A549 (cell line): ENCODE data around the gene CPNE7. TPM values are rescaled to one million over a fixed set of nuclear protein-coding genes. Genes with fewer than 3 reads are reported as not detected.

Experiments
- ATAC-seq, 2 experiments: fragments of 200-7000 bp in 1 of 2; fragments of >200 bp in 1 of 2; cut with Nextera tagmentation in 1 of 2; cut with Tn5 transposase in 1 of 2; 3 replicates each; pipeline versions ENCODE4 v1.8.0 to v1.9.1; 2018 to 2020; ENCODE audit warnings: mild to moderate bottlenecking in 1 of 2, moderate library complexity in 1 of 2
- CTCF ChIA-PET: fragments of 300-600 bp; sonication (Branson Sonifier 250); formaldehyde crosslinking; extraction: SDS; loops from one replicate; lab custom pipeline; 2021; ENCODE audit warnings: antibody characterized with exemption, inconsistent platforms; lab: Yijun Ruan, JAX
- POLR2A ChIA-PET: fragments of 350-600 bp; formaldehyde crosslinking; extraction: SDS; loops from one replicate; lab custom pipeline; 2021; ENCODE audit warnings: antibody characterized with exemption, inconsistent platforms; lab: Yijun Ruan, JAX
- DNase-seq, 2 experiments: peaks; one replicate each; pipeline versions ENCODE4 v3.0.0 to v3.0.0-alpha.2; 2011 to 2016; ENCODE audit warnings: low read depth in 1 of 2, low spot score in 1 of 2
- FAIRE-seq: peaks from 2 replicates; lab custom pipeline; 2011; peaks lifted over from hg19 to GRCh38; lab: Jason Lieb, UNC
- H3K27ac ChIP-seq, 2 experiments: fragments of >200 bp; sonication (Bioruptor Twin); formaldehyde crosslinking; 3 replicates each; pipeline ENCODE4 v1.5.1; 2016 to 2017
- H3K4me1 ChIP-seq: fragments of >200 bp; sonication (Bioruptor Twin); formaldehyde crosslinking; 3 replicates; pipeline ENCODE4 v1.6.1; 2016
- H3K4me2 ChIP-seq: fragments of >200 bp; sonication (Bioruptor Twin); formaldehyde crosslinking; 3 replicates; pipeline ENCODE4 v1.6.1; 2016
- H3K4me3 ChIP-seq: fragments of >200 bp; sonication (Bioruptor Twin); formaldehyde crosslinking; 3 replicates; pipeline ENCODE4 v1.5.1; 2016
- H3K9me3 ChIP-seq: fragments of >200 bp; sonication (Bioruptor Twin); formaldehyde crosslinking; 3 replicates; pipeline ENCODE4 v1.6.1; 2016
- BHLHE40 ChIP-seq: IDR thresholded peaks from 2 replicates; pipeline ENCODE4 v1.6.1; 2012; ENCODE audit warnings: low read depth, low read length, inconsistent platforms
- CEBPB ChIP-seq, 2 experiments: fragments of >200 bp in 1 of 2; sonication (Bioruptor Twin) in 1 of 2; formaldehyde crosslinking in 1 of 2; IDR thresholded peaks; 2 replicates each; pipeline ENCODE4 v1.6.1; 2012 to 2016
- EHMT2 ChIP-seq: fragments of 200-600 bp; sonication (generic); IDR thresholded peaks from 2 replicates; pipeline ENCODE4 v1.6.1; 2016; ENCODE audit warnings: antibody characterized with exemption, low read depth, mild to moderate bottlenecking, moderate library complexity
- ESRRA ChIP-seq: fragments of 150-350 bp; IDR thresholded peaks from 2 replicates; pipeline ENCODE4 v1.6.1; 2014; ENCODE audit warnings: mild to moderate bottlenecking, low read length, borderline replicate concordance
- FOSB ChIP-seq: fragments of 250-450 bp; sonication (Bioruptor Pico); IDR thresholded peaks from 2 replicates; pipeline ENCODE4 v1.5.0; 2020; ENCODE audit warnings: mild to moderate bottlenecking, moderate library complexity
- FOSL2 ChIP-seq, 2 experiments: fragments of 450-650 bp in 1 of 2; fragments of >200 bp in 1 of 2; sonication (Bioruptor Twin) in 1 of 2; formaldehyde crosslinking; IDR thresholded peaks; 2 replicates each; pipeline versions ENCODE4 v1.5.0 to v1.6.1; 2016 to 2020; ENCODE audit warnings: mild to moderate bottlenecking in 1 of 2, moderate library complexity in 1 of 2
- GATA3 ChIP-seq: IDR thresholded peaks from 2 replicates; pipeline ENCODE4 v1.6.1; 2012; ENCODE audit warnings: borderline replicate concordance
- HDAC2 ChIP-seq: fragments of 200-600 bp; sonication (generic); IDR thresholded peaks from 2 replicates; pipeline ENCODE4 v1.6.1; 2016
- HOXB13 ChIP-seq: fragments of 250-450 bp; sonication (Bioruptor Pico); IDR thresholded peaks from 2 replicates; pipeline ENCODE4 v1.5.0; 2020; ENCODE audit warnings: low read depth, mild to moderate bottlenecking, moderate library complexity
- JUNB ChIP-seq: fragments of >200 bp; sonication (Bioruptor Twin); formaldehyde crosslinking; IDR thresholded peaks from 2 replicates; pipeline ENCODE4 v1.6.1; 2016
- MYC ChIP-seq: IDR thresholded peaks from 2 replicates; pipeline ENCODE4 v1.6.1; 2012; ENCODE audit warnings: mild to moderate bottlenecking, inconsistent platforms, low read length, improper control_type of control experiment, borderline replicate concordance
- NFE2L2 ChIP-seq: fragments of 150-350 bp; conservative IDR thresholded peaks from 2 replicates; pipeline ENCODE4 v1.6.1; 2014; ENCODE audit warnings: low read length
- NPAS2 ChIP-seq: fragments of 250-450 bp; sonication (Bioruptor Pico); IDR thresholded peaks from 2 replicates; pipeline ENCODE4 v1.8.0; 2022; ENCODE audit warnings: mild to moderate bottlenecking, moderate library complexity, borderline replicate concordance
- POLR2A ChIP-seq: IDR thresholded peaks from 2 replicates; pipeline ENCODE4 v1.6.1; 2012; ENCODE audit warnings: mild to moderate bottlenecking, low read length
- RFX5 ChIP-seq: fragments of 450-650 bp; IDR thresholded peaks from 2 replicates; pipeline ENCODE4 v1.7.1; 2014; ENCODE audit warnings: antibody characterized with exemption, mild to moderate bottlenecking, moderate library complexity
- TFCP2L1 ChIP-seq: fragments of 250-450 bp; sonication (Bioruptor Pico); IDR thresholded peaks from 2 replicates; pipeline ENCODE4 v1.5.0; 2021; ENCODE audit warnings: mild to moderate bottlenecking
- ZFP36 ChIP-seq: fragments of 450-650 bp; IDR thresholded peaks from 2 replicates; pipeline ENCODE4 v1.6.1; 2014; ENCODE audit warnings: borderline replicate concordance; ENCODE audit not compliant: partially characterized antibody
- ZSCAN20 ChIP-seq: fragments of 250-450 bp; sonication (Bioruptor Pico); IDR thresholded peaks from 2 replicates; pipeline ENCODE4 v1.8.0; 2022; ENCODE audit warnings: mild to moderate bottlenecking, moderate library complexity
- whole genome bisulfite sequencing: methylation state at CpG from one replicate; pipeline ENCODE4 v1.1.6; 2017; ENCODE audit errors: missing lambda C conversion rate; 5-methylcytosine and 5-hydroxymethylcytosine counted together
- polyA plus RNA-seq, 4 experiments: library from polyadenylated mRNA; depleted of rRNA in 3 of 4; stranded (reverse); fragments of >200 nt; fragmentation: RNase III in 1 of 4; extraction: RNeasy Plus Mini Kit Qiagen cat#74134 plus additional on column Dnase treatment in 1 of 4; gene quantifications; 2 replicates in 3 of 4; 3 replicates in 1 of 4; pipeline ENCODE4 v1.2.3, GENCODE V29; 2011 to 2017
- TF ChIP-seq, protein P1 (sequence below): IDR thresholded peaks from 2 replicates; pipeline ENCODE4 v1.6.1; 2012
- TF ChIP-seq, protein P2 (sequence below): fragments of >200 bp; sonication (Bioruptor Twin); formaldehyde crosslinking; IDR thresholded peaks from 2 replicates; pipeline ENCODE4 v1.6.1; 2016
- TF ChIP-seq, protein P3 (sequence below): fragments of >200 bp; sonication (Bioruptor Twin); formaldehyde crosslinking; IDR thresholded peaks from 3 replicates; pipeline ENCODE4 v1.5.1; 2016

CPNE7 gene
- polyA plus RNA-seq, 2 of the 4 experiments (the other 2 are of a cell fraction), result 22.8 to 45.2 TPM

GRCh38 chr16:89581045-89581695 is 5.6 kb downstream of the CPNE7 start:
- FAIRE-seq, result peak; percentile 39
- DNase-seq, result peak; percentile 74 to 82
- 52% methylated on average over 33 of the region's 33 CpGs for WGBS
- ATAC-seq, result peak; percentile 72 to 78
- ChIA-PET CTCF (interaction anchor here (0.7 to 1.4 kb wide), 3 partner anchors 9 to 34 kb away, joined by 5 to 7 read pairs (median 5); no protein-coding TSS in a partner anchor), POLR2A (interaction anchor here (0.6 to 1.1 kb wide), 4 partner anchors 17 to 340 kb away, joined by 3 to 5 read pairs (median 5); partner anchors contain the start of gene CDK10)
- H3K9me3 ChIP-seq, result no peaks in the 10 kb centered on the region
- peak overlapping the region; percentile 62 for H3K4me2 ChIP-seq
- TF ChIP-seq HDAC2, result no peak
- no peak for TF ChIP-seq NPAS2 (CRISPR knock-in tag)
- TF ChIP-seq, protein P1, sequence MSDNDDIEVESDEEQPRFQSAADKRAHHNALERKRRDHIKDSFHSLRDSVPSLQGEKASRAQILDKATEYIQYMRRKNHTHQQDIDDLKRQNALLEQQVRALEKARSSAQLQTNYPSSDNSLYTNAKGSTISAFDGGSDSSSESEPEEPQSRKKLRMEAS, result peak; percentile 60
- no peak for TF ChIP-seq TFCP2L1 (CRISPR knock-in tag)
- no peak for TF ChIP-seq BHLHE40
- TF ChIP-seq HOXB13, result no peak
- TF ChIP-seq JUNB, result 0 out of 2 replicates have a peak, but pooled peaks have one; percentile 40
- peak; percentile 59; the same call in 1 of the 2 replicates for TF ChIP-seq FOSL2 (IDR thresholded peaks at IDR 0.05)
- TF ChIP-seq FOSL2 (CRISPR knock-in tag; IDR thresholded peaks at IDR 0.05), result peak; percentile 98
- 0 out of 2 replicates have a peak, but pooled peaks have one; percentile 28 for TF ChIP-seq GATA3
- TF ChIP-seq MYC, result 0 out of 2 replicates have a peak, but pooled peaks have one; percentile 53
- TF ChIP-seq, protein P2, sequence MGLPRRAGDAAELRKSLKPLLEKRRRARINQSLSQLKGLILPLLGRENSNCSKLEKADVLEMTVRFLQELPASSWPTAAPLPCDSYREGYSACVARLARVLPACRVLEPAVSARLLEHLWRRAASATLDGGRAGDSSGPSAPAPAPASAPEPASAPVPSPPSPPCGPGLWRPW, result no peak
- peaks cover 29% of the 10 kb centered on the region for H3K4me1 ChIP-seq
- no peak overlapping the region for H3K4me3 ChIP-seq
- peak overlapping the region; percentile 78 for H3K27ac ChIP-seq

DNA sequence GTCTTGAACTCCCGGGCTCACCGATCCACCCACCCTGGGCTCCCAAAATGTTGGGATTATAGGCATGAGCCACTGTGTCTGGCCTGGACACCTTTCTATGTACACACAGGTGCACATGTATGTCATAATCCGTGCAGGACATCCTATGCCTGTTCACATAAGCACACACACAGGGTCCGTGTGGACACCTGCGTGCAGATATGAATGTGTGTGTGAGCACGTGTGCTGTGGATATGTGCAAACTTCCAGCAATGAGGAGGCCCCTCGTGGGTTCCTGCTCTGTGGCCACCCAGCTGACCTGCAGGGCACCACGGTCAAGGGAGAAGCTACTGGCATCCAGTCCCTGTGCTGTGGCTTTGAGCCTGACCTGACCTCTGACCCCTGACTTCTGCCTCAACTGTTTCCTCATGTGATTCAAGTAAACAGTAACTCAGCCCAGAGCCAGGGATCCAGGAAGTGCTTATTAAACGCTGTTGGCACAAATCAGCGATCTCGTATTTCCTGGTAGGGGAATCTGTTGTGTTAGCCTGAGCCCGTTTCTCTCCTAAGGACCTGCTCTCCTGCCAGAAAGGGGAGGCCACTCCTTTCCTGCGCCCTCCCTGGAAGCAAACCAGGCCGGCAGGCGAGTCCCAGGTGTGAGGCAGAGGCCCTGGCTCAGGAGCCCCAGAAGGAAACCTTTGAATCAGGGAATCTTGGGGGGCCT is 6.5 kb downstream of the CPNE7 start:
- ATAC-seq, result peak in 1 of 2 experiments; percentile 34; a peak in 3 of 6 replicates
- CTCF ChIA-PET, result interaction anchor here (1.3 to 3.8 kb wide), 3 partner anchors 8 to 33 kb away, joined by 5 to 17 read pairs (median 7); no protein-coding TSS in a partner anchor
- WGBS, result 63% methylated on average over 15 of the region's 15 CpGs
- TF ChIP-seq ZFP36, result no peak
- no peak for TF ChIP-seq EHMT2
- no peak for TF ChIP-seq FOSB (CRISPR knock-in tag)
- no peak for TF ChIP-seq ZSCAN20 (CRISPR knock-in tag)
- no peak for TF ChIP-seq POLR2A
- no peak for TF ChIP-seq HDAC2
- TF ChIP-seq, protein P1, result no peak
- no peak for TF ChIP-seq ESRRA
- TF ChIP-seq, protein P3, sequence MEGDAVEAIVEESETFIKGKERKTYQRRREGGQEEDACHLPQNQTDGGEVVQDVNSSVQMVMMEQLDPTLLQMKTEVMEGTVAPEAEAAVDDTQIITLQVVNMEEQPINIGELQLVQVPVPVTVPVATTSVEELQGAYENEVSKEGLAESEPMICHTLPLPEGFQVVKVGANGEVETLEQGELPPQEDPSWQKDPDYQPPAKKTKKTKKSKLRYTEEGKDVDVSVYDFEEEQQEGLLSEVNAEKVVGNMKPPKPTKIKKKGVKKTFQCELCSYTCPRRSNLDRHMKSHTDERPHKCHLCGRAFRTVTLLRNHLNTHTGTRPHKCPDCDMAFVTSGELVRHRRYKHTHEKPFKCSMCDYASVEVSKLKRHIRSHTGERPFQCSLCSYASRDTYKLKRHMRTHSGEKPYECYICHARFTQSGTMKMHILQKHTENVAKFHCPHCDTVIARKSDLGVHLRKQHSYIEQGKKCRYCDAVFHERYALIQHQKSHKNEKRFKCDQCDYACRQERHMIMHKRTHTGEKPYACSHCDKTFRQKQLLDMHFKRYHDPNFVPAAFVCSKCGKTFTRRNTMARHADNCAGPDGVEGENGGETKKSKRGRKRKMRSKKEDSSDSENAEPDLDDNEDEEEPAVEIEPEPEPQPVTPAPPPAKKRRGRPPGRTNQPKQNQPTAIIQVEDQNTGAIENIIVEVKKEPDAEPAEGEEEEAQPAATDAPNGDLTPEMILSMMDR, result no peak
- no peak for TF ChIP-seq CEBPB (IDR thresholded peaks at IDR 0.05)
- TF ChIP-seq RFX5, result no peak
- TF ChIP-seq NFE2L2, result no peak
- Histone ChIP-seq H3K4me3 (no peak overlapping the region), H3K4me2 (peak overlapping the region; percentile 62), H3K9me3 (no peaks in the 10 kb centered on the region), H3K27ac (peak overlapping the region; percentile 78), H3K4me1 (peaks cover 22% of the 10 kb centered on the region)
- FAIRE-seq, result no peak
- DNase-seq, result peak in 1 of 2 experiments; percentile 43
- POLR2A ChIA-PET, result interaction anchor here (1.1 kb wide), 1 partner anchor 105 kb away, joined by 5 read pairs; the partner anchor contains the start of gene CDK10
